ENCODE measurements around the gene HBS1L. TPM values are rescaled to one million over a fixed set of nuclear protein-coding genes. Genes with fewer than 3 reads are reported as not detected.

The HBS1L gene
- total RNA-seq, 1 donor from 2014 or later = 39.1 TPM

- Histone ChIP-seq H3K4me1 (ENCODE audit: control insufficient read depth in 3 of 3, insufficient read depth in 3 of 3, low read length in 3 of 3) (no peaks in the 10 kb centered on the region), H3K9ac (ENCODE audit: low read depth in 1 of 3, low read length in 3 of 3) (no peak overlapping the region), H3K36me3 (ENCODE audit: control insufficient read depth in 3 of 3, insufficient read depth in 3 of 3, low read length in 3 of 3) (peaks cover 0 to 3% (median 0%) of the 10 kb centered on the region in 3 donors), H3K9me3 (ENCODE audit: control insufficient read depth in 3 of 3, low read length in 3 of 3) (no peaks in the 10 kb centered on the region), H3K27me3 (ENCODE audit: control insufficient read depth in 3 of 3, insufficient read depth in 3 of 3, low read length in 3 of 3) (no peaks in the 10 kb centered on the region), H3K27ac (ENCODE audit: low read depth, low read length) (no peak overlapping the region), H3K4me3 (ENCODE audit: low read length in 3 of 3) (no peak overlapping the region)
These were observed 124.2 kb downstream of the HBS1L start for GRCh38 chr6:134930463-134930862.

GRCh38 chr6:134928151-134928900, 126.3 kb downstream of the HBS1L start:
- Histone ChIP-seq H3K4me3 (ENCODE audit: low read length in 3 of 3) (no peak overlapping the region), H3K36me3 (ENCODE audit: control insufficient read depth in 3 of 3, insufficient read depth in 3 of 3, low read length in 3 of 3) (peaks cover 0 to 3% (median 0%) of the 10 kb centered on the region in 3 donors), H3K27ac (ENCODE audit: low read depth, low read length) (no peak overlapping the region), H3K4me1 (ENCODE audit: control insufficient read depth in 3 of 3, insufficient read depth in 3 of 3, low read length in 3 of 3) (no peaks in the 10 kb centered on the region), H3K27me3 (ENCODE audit: control insufficient read depth in 3 of 3, insufficient read depth in 3 of 3, low read length in 3 of 3) (no peaks in the 10 kb centered on the region), H3K9ac (ENCODE audit: low read depth in 1 of 3, low read length in 3 of 3) (no peak overlapping the region), H3K9me3 (ENCODE audit: control insufficient read depth in 3 of 3, low read length in 3 of 3) (no peaks in the 10 kb centered on the region)

- H3K4me3 ChIP-seq (ENCODE audit: low read length in 3 of 3) = no peak overlapping the region
- H3K4me1 ChIP-seq (ENCODE audit: control insufficient read depth in 3 of 3, insufficient read depth in 3 of 3, low read length in 3 of 3) = peaks cover 0 to 4% (median 4%) of the 10 kb centered on the region in 3 donors
- H3K9ac ChIP-seq (ENCODE audit: low read depth in 1 of 3, low read length in 3 of 3) = no peak overlapping the region
- H3K36me3 ChIP-seq (ENCODE audit: control insufficient read depth in 3 of 3, insufficient read depth in 3 of 3, low read length in 3 of 3) = peaks cover 0 to 3% (median 0%) of the 10 kb centered on the region in 3 donors
- no peaks in the 10 kb centered on the region for H3K27me3 ChIP-seq (ENCODE audit: control insufficient read depth in 3 of 3, insufficient read depth in 3 of 3, low read length in 3 of 3)
- no peak overlapping the region for H3K27ac ChIP-seq (ENCODE audit: low read depth, low read length)
- H3K9me3 ChIP-seq (ENCODE audit: control insufficient read depth in 3 of 3, low read length in 3 of 3) = no peaks in the 10 kb centered on the region
These were observed 128.8 kb downstream of the HBS1L start for GRCh38 chr6:134925800-134926199.

- H3K27me3 ChIP-seq (ENCODE audit: control insufficient read depth in 3 of 3, insufficient read depth in 3 of 3, low read length in 3 of 3) = no peaks in the 10 kb centered on the region
- no peak overlapping the region for H3K9ac ChIP-seq (ENCODE audit: low read depth in 1 of 3, low read length in 3 of 3)
- no peak overlapping the region for H3K27ac ChIP-seq (ENCODE audit: low read depth, low read length)
- H3K4me1 ChIP-seq (ENCODE audit: control insufficient read depth in 3 of 3, insufficient read depth in 3 of 3, low read length in 3 of 3) = peaks cover 0 to 4% (median 4%) of the 10 kb centered on the region in 3 donors
- peaks cover 2 to 5% (median 5%) of the 10 kb centered on the region in 3 donors for H3K36me3 ChIP-seq (ENCODE audit: control insufficient read depth in 3 of 3, insufficient read depth in 3 of 3, low read length in 3 of 3)
- no peaks in the 10 kb centered on the region for H3K9me3 ChIP-seq (ENCODE audit: control insufficient read depth in 3 of 3, low read length in 3 of 3)
- no peak overlapping the region for H3K4me3 ChIP-seq (ENCODE audit: low read length in 3 of 3)
These were observed 132.8 kb downstream of the HBS1L start for GRCh38 chr6:134921721-134922261.

GRCh38 chr6:134921276-134921675, 133.3 kb downstream of the HBS1L start:
- H3K27ac ChIP-seq (ENCODE audit: low read depth, low read length) = no peak overlapping the region

GRCh38 chr6:134920422-134920821, 134.2 kb downstream of the HBS1L start:
- Histone ChIP-seq H3K4me1 (ENCODE audit: control insufficient read depth in 3 of 3, insufficient read depth in 3 of 3, low read length in 3 of 3) (peaks cover 0 to 4% (median 4%) of the 10 kb centered on the region in 3 donors), H3K36me3 (ENCODE audit: control insufficient read depth in 3 of 3, insufficient read depth in 3 of 3, low read length in 3 of 3) (peaks cover 2 to 5% (median 5%) of the 10 kb centered on the region in 3 donors), H3K27me3 (ENCODE audit: control insufficient read depth in 3 of 3, insufficient read depth in 3 of 3, low read length in 3 of 3) (no peaks in the 10 kb centered on the region), H3K9ac (ENCODE audit: low read depth in 1 of 3, low read length in 3 of 3) (no peak overlapping the region), H3K27ac (ENCODE audit: low read depth, low read length) (no peak overlapping the region), H3K9me3 (ENCODE audit: control insufficient read depth in 3 of 3, low read length in 3 of 3) (no peaks in the 10 kb centered on the region), H3K4me3 (ENCODE audit: low read length in 3 of 3) (no peak overlapping the region)

More at GRCh38 chr6:134921276-134921675, 133.3 kb downstream of the HBS1L start:
- Histone ChIP-seq H3K9ac (ENCODE audit: low read depth in 1 of 3, low read length in 3 of 3) (no peak overlapping the region), H3K9me3 (ENCODE audit: control insufficient read depth in 3 of 3, low read length in 3 of 3) (no peaks in the 10 kb centered on the region), H3K4me3 (ENCODE audit: low read length in 3 of 3) (no peak overlapping the region), H3K27me3 (ENCODE audit: control insufficient read depth in 3 of 3, insufficient read depth in 3 of 3, low read length in 3 of 3) (no peaks in the 10 kb centered on the region), H3K36me3 (ENCODE audit: control insufficient read depth in 3 of 3, insufficient read depth in 3 of 3, low read length in 3 of 3) (peaks cover 2 to 5% (median 5%) of the 10 kb centered on the region in 3 donors), H3K4me1 (ENCODE audit: control insufficient read depth in 3 of 3, insufficient read depth in 3 of 3, low read length in 3 of 3) (peaks cover 0 to 4% (median 4%) of the 10 kb centered on the region in 3 donors)

- Histone ChIP-seq H3K9ac (ENCODE audit: low read depth in 1 of 3, low read length in 3 of 3) (no peak overlapping the region), H3K27me3 (ENCODE audit: control insufficient read depth in 3 of 3, insufficient read depth in 3 of 3, low read length in 3 of 3) (no peaks in the 10 kb centered on the region), H3K36me3 (ENCODE audit: control insufficient read depth in 3 of 3, insufficient read depth in 3 of 3, low read length in 3 of 3) (peaks cover 2 to 5% (median 5%) of the 10 kb centered on the region in 3 donors), H3K9me3 (ENCODE audit: control insufficient read depth in 3 of 3, low read length in 3 of 3) (no peaks in the 10 kb centered on the region), H3K4me3 (ENCODE audit: low read length in 3 of 3) (no peak overlapping the region), H3K4me1 (ENCODE audit: control insufficient read depth in 3 of 3, insufficient read depth in 3 of 3, low read length in 3 of 3) (peaks cover 0 to 4% (median 4%) of the 10 kb centered on the region in 3 donors), H3K27ac (ENCODE audit: low read depth, low read length) (no peak overlapping the region)
These were observed 136.1 kb downstream of the HBS1L start for GRCh38 chr6:134918418-134918961.

- no peak overlapping the region for H3K27ac ChIP-seq (ENCODE audit: low read depth, low read length)
- no peaks in the 10 kb centered on the region for H3K27me3 ChIP-seq (ENCODE audit: control insufficient read depth in 3 of 3, insufficient read depth in 3 of 3, low read length in 3 of 3)
- no peak overlapping the region for H3K9ac ChIP-seq (ENCODE audit: low read depth in 1 of 3, low read length in 3 of 3)
These were observed 143.1 kb downstream of the HBS1L start for GRCh38 chr6:134911547-134911946.

GRCh38 chr6:134910593-134910935, 144.1 kb downstream of the HBS1L start:
- no peak overlapping the region for H3K9ac ChIP-seq (ENCODE audit: low read depth in 1 of 3, low read length in 3 of 3)
- no peak overlapping the region for H3K4me3 ChIP-seq (ENCODE audit: low read length in 3 of 3)
- no peaks in the 10 kb centered on the region for H3K27me3 ChIP-seq (ENCODE audit: control insufficient read depth in 3 of 3, insufficient read depth in 3 of 3, low read length in 3 of 3)
- H3K4me1 ChIP-seq (ENCODE audit: control insufficient read depth in 3 of 3, insufficient read depth in 3 of 3, low read length in 3 of 3) = peaks cover 2 to 17% (median 9%) of the 10 kb centered on the region in 3 donors
- no peaks in the 10 kb centered on the region for H3K36me3 ChIP-seq (ENCODE audit: control insufficient read depth in 3 of 3, insufficient read depth in 3 of 3, low read length in 3 of 3)
- H3K9me3 ChIP-seq (ENCODE audit: control insufficient read depth in 3 of 3, low read length in 3 of 3) = no peaks in the 10 kb centered on the region
- H3K27ac ChIP-seq (ENCODE audit: low read depth, low read length) = peak overlapping the region; percentile 70

More at GRCh38 chr6:134911547-134911946, 143.1 kb downstream of the HBS1L start:
- H3K9me3 ChIP-seq (ENCODE audit: control insufficient read depth in 3 of 3, low read length in 3 of 3) = no peaks in the 10 kb centered on the region
- no peaks in the 10 kb centered on the region for H3K36me3 ChIP-seq (ENCODE audit: control insufficient read depth in 3 of 3, insufficient read depth in 3 of 3, low read length in 3 of 3)
- no peak overlapping the region for H3K4me3 ChIP-seq (ENCODE audit: low read length in 3 of 3)
- peaks cover 2 to 17% (median 9%) of the 10 kb centered on the region in 3 donors for H3K4me1 ChIP-seq (ENCODE audit: control insufficient read depth in 3 of 3, insufficient read depth in 3 of 3, low read length in 3 of 3)

Data from skeletal muscle tissue (tissue), 4 donors.